ENCODE measurements around the gene KANSL1. TPM values are rescaled to one million over a fixed set of nuclear protein-coding genes. Genes with fewer than 3 reads are reported as not detected.
"Not testable (repeated sequence)": the region's sequence is repeated elsewhere in the genome, so short reads cannot be mapped to it uniquely, and the experiment has no call there.

Gene KANSL1
- total and polyA plus RNA-seq, 2 donors (not counting 1 experiment from before 2014, with no cell fraction given), result 36.8 to 233 TPM

- Histone ChIP-seq H3K9me3 (ENCODE audit: control extremely low read depth in 1 of 3, control insufficient read depth in 2 of 3, insufficient read depth in 1 of 3, low read length in 2 of 3) (no peaks in the 10 kb centered on the region), H2AFZ (ENCODE audit: insufficient read depth, low read depth, low read length, poor library complexity, severe bottlenecking) (no peak overlapping the region), H3K27me3 (replicated peaks in 1 of 4; ENCODE audit: control extremely low read depth in 1 of 4, control insufficient read depth in 3 of 4, insufficient read depth in 4 of 4, low read length in 3 of 4) (no peaks in the 10 kb centered on the region), H3K36me3 (replicated peaks in 1 of 2; ENCODE audit: control extremely low read depth in 1 of 2, control insufficient read depth in 1 of 2, extremely low read depth in 1 of 2, insufficient read depth in 2 of 2, low read length in 1 of 2) (peaks cover 0 to 2% of the 10 kb centered on the region in 2 experiments), H3K4me2 (replicated peaks; ENCODE audit: low read depth, low read length, poor library complexity, severe bottlenecking) (no peak overlapping the region), H3K27ac (ENCODE audit: low read length in 2 of 2) (peak overlapping the region in 1 of 2 donors; percentile 19), H4K20me1 (ENCODE audit: control insufficient read depth, insufficient read depth, low read length, poor library complexity, severe bottlenecking) (peaks cover 85% of the 10 kb centered on the region), H3K4me3 (ENCODE audit: control extremely low read depth in 1 of 5, extremely low read depth in 1 of 5, insufficient read depth in 1 of 5, low read depth in 2 of 5, low read length in 4 of 5) (no peak overlapping the region), H3K9ac (ENCODE audit: low read length) (no peak overlapping the region), H3K79me2 (ENCODE audit: control insufficient read depth, insufficient read depth, low read length) (peaks cover 100% of the 10 kb centered on the region), H3K4me1 (ENCODE audit: control insufficient read depth in 2 of 2, insufficient read depth in 2 of 2, low read length in 2 of 2) (peaks cover 36 to 50% of the 10 kb centered on the region in 2 donors)
- 88% methylated on average over 2 of the region's 2 CpGs for WGBS (ENCODE audit: insufficient coverage)
- Mint-ChIP-seq H3K4me3 (no peak overlapping the region), H3K27ac (peak overlapping the region; percentile 29), H3K4me1 (peaks cover 83% of the 10 kb centered on the region), H3K27me3 (no peaks in the 10 kb centered on the region), H3K9me3 (ENCODE audit: insufficient read depth) (no peaks in the 10 kb centered on the region)
- intact Hi-C loops (cut with micrococcal nuclease), result no loop called here
- CTCF ChIA-PET, result interaction anchor here (0.7 to 3.3 kb wide), 5 partner anchors 9 to 555 kb away, joined by 3 to 17 read pairs (median 5); partner anchors contain the start of gene KANSL1
- POLR2A ChIA-PET, result interaction anchor here (0.6 kb wide), 1 partner anchor 163 kb away, joined by 4 read pairs; no protein-coding TSS in a partner anchor
- ATAC-seq (ENCODE audit: low read depth) (no peak), DNase-seq (no peak)
- TF ChIP-seq CTCF (IDR thresholded peaks at IDR 0.05) (no peak), EZH2 (IDR thresholded peaks at IDR 0.05; ENCODE audit: borderline replicate concordance, insufficient read depth, low read depth, low read length, poor library complexity, severe bottlenecking) (no peak)
Measured at GRCh38 chr17:46180892-46181274, 12.3 kb downstream of the KANSL1 start.

- H3K4me1 Mint-ChIP-seq, result peaks cover 82% of the 10 kb centered on the region
- H3K27me3 ChIP-seq (replicated peaks in 1 of 4; ENCODE audit: control extremely low read depth in 1 of 4, control insufficient read depth in 3 of 4, insufficient read depth in 4 of 4, low read length in 3 of 4); H2AFZ ChIP-seq (ENCODE audit: insufficient read depth, low read depth, low read length, poor library complexity, severe bottlenecking); H3K27ac Mint-ChIP-seq; H3K27me3 Mint-ChIP-seq; H3K9me3 Mint-ChIP-seq (ENCODE audit: insufficient read depth); H3K4me3 Mint-ChIP-seq; DNase-seq; H3K9me3 ChIP-seq (ENCODE audit: control extremely low read depth in 1 of 3, control insufficient read depth in 2 of 3, insufficient read depth in 1 of 3, low read length in 2 of 3); H3K36me3 ChIP-seq (replicated peaks in 1 of 2; ENCODE audit: control extremely low read depth in 1 of 2, control insufficient read depth in 1 of 2, extremely low read depth in 1 of 2, insufficient read depth in 2 of 2, low read length in 1 of 2); H3K4me2 ChIP-seq (replicated peaks; ENCODE audit: low read depth, low read length, poor library complexity, severe bottlenecking); H3K27ac ChIP-seq (ENCODE audit: low read length in 2 of 2); H3K9ac ChIP-seq (ENCODE audit: low read length); H3K4me3 ChIP-seq (ENCODE audit: control extremely low read depth in 1 of 5, extremely low read depth in 1 of 5, insufficient read depth in 1 of 5, low read depth in 2 of 5, low read length in 4 of 5); ATAC-seq (ENCODE audit: low read depth); intact Hi-C loops (cut with micrococcal nuclease): not testable (repeated sequence)
- H4K20me1 ChIP-seq (ENCODE audit: control insufficient read depth, insufficient read depth, low read length, poor library complexity, severe bottlenecking), result peaks cover 85% of the 10 kb centered on the region
- CTCF ChIA-PET, result interaction anchor here (0.7 to 3.3 kb wide), 6 partner anchors 9 to 554 kb away, joined by 3 to 17 read pairs (median 4); partner anchors contain the start of gene KANSL1
- peaks cover 99% of the 10 kb centered on the region for H3K79me2 ChIP-seq (ENCODE audit: control insufficient read depth, insufficient read depth, low read length)
- peaks cover 36 to 46% of the 10 kb centered on the region in 2 donors for H3K4me1 ChIP-seq (ENCODE audit: control insufficient read depth in 2 of 2, insufficient read depth in 2 of 2, low read length in 2 of 2)
- 91% methylated on average over 9 of the region's 16 CpGs for WGBS (ENCODE audit: insufficient coverage)
- POLR2A ChIA-PET, result interaction anchor here (0.6 kb wide), 1 partner anchor 162 kb away, joined by 4 read pairs; no protein-coding TSS in a partner anchor
Measured at GRCh38 chr17:46180185-46180891, 12.9 kb downstream of the KANSL1 start.
